A673 (cell line): Measurements from ENCODE around the gene SEPTIN10. TPM values are rescaled to one million over a fixed set of nuclear protein-coding genes. Genes with fewer than 3 reads are reported as not detected.

Experiments
- BruUV-seq: library from RNA; stranded (reverse); fragments of 400-500 nt; replicated peaks from 2 replicates; lab custom pipeline; 2021; lab: Mats Ljungman, UMichigan
- CTCF ChIA-PET: fragments of 300-600 bp; sonication (Branson Sonifier 250); formaldehyde crosslinking; loops from one replicate; lab custom pipeline; 2022; ENCODE audit warnings: antibody characterized with exemption; lab: Charles Lee
- POLR2A ChIA-PET: fragments of 300-600 bp; sonication (Branson Sonifier 250); formaldehyde crosslinking; loops from one replicate; lab custom pipeline; 2022; ENCODE audit warnings: antibody characterized with exemption; ENCODE audit not compliant: low non-redundant PET; lab: Charles Lee
- DNase-seq: peaks from one replicate; pipeline ENCODE4 v3.0.0-alpha.2; 2015; ENCODE audit warnings: low spot score
- H3K27ac ChIP-seq: fragments of 200-600 bp; sonication (generic); 2 replicates; pipeline ENCODE4 v1.5.1; 2016; ENCODE audit warnings: mixed run types, low read depth, mild to moderate bottlenecking, mixed read lengths, antibody characterized with exemption, low read length; ENCODE audit not compliant: poor library complexity, severe bottlenecking
- H3K27me3 ChIP-seq: fragments of 200-600 bp; sonication (generic); replicated peaks from 2 replicates; pipeline ENCODE4 v1.6.1; 2017; ENCODE audit warnings: mixed run types, low read depth, mild to moderate bottlenecking, mixed read lengths, antibody characterized with exemption, low read length; ENCODE audit not compliant: insufficient read depth, poor library complexity
- H3K36me3 ChIP-seq: fragments of 200-600 bp; sonication (generic); 2 replicates; pipeline ENCODE4 v1.6.1; 2016; ENCODE audit warnings: mixed run types, mild to moderate bottlenecking, mixed read lengths, antibody characterized with exemption, low read length; ENCODE audit not compliant: insufficient read depth, poor library complexity, severe bottlenecking
- H3K4me1 ChIP-seq: fragments of 200-600 bp; sonication (generic); 2 replicates; pipeline ENCODE4 v1.6.1; 2017; ENCODE audit warnings: mixed run types, mild to moderate bottlenecking, mixed read lengths, antibody characterized with exemption, low read length; ENCODE audit not compliant: insufficient read depth, poor library complexity, severe bottlenecking
- H3K4me3 ChIP-seq: fragments of 200-600 bp; sonication (generic); 2 replicates; pipeline ENCODE4 v1.5.1; 2016; ENCODE audit warnings: low read depth, mixed run types, mild to moderate bottlenecking, mixed read lengths, low read length; ENCODE audit not compliant: poor library complexity, severe bottlenecking
- H3K9me3 ChIP-seq: fragments of 200-600 bp; sonication (generic); 2 replicates; pipeline ENCODE4 v1.6.1; 2016; ENCODE audit warnings: mixed run types, low read depth, mild to moderate bottlenecking, mixed read lengths, antibody characterized with exemption, low read length; ENCODE audit not compliant: poor library complexity, severe bottlenecking
- CTCF ChIP-seq: fragments of 300-800, 200-600 bp; sonication (generic); conservative IDR thresholded peaks from 2 replicates; pipeline ENCODE4 v1.5.1; 2017; ENCODE audit warnings: low read depth, mild to moderate bottlenecking, antibody characterized with exemption, low read length, moderate library complexity, mixed read lengths
- EZH2 ChIP-seq: fragments of 200-600 bp; sonication (generic); IDR thresholded peaks from 2 replicates; pipeline ENCODE4 v1.6.1; 2017; ENCODE audit warnings: borderline replicate concordance, low read depth, mild to moderate bottlenecking, mixed read lengths, antibody characterized with exemption, low read length; ENCODE audit not compliant: poor library complexity, severe bottlenecking
- intact Hi-C: fragments of 100-400 bp; cut with micrococcal nuclease; formaldehyde crosslinking; loops from one replicate; pipeline ENCODE4 v1.10.0; 2022; ENCODE audit not compliant: unreplicated experiment
- total RNA-seq: library from RNA; stranded (reverse); gene quantifications from 2 replicates; pipeline ENCODE4 v1.2.3, GENCODE V29; 2021

Gene SEPTIN10
- total RNA-seq, 1 experiment from 2014 or later: 118 TPM

- no peak overlapping the region for H3K4me3 ChIP-seq
- DNase-seq: no peak
- no peak for TF ChIP-seq EZH2
- TF ChIP-seq CTCF: no peak
- no peaks in the 10 kb centered on the region for H3K36me3 ChIP-seq
- POLR2A ChIA-PET: no interaction called here
- BruUV-seq: no TSS peak
- no peaks in the 10 kb centered on the region for H3K4me1 ChIP-seq
- H3K9me3 ChIP-seq: no peaks in the 10 kb centered on the region
- intact Hi-C loops: no loop called here
- H3K27me3 ChIP-seq: no peaks in the 10 kb centered on the region
- H3K27ac ChIP-seq: no peak overlapping the region
- CTCF ChIA-PET: no interaction called here
These were observed 33.9 kb upstream of the SEPTIN10 start for GRCh38 chr2:109647636-109648035.

- H3K9me3 ChIP-seq: no peaks in the 10 kb centered on the region
- no peak overlapping the region for H3K27ac ChIP-seq
- ChIA-PET POLR2A (no interaction called here), CTCF (no interaction called here)
- DNase-seq: no peak
- TF ChIP-seq CTCF: no peak
- no peak for TF ChIP-seq EZH2
- no peaks in the 10 kb centered on the region for H3K27me3 ChIP-seq
- no peaks in the 10 kb centered on the region for H3K4me1 ChIP-seq
- no TSS peak for BruUV-seq
- no peaks in the 10 kb centered on the region for H3K36me3 ChIP-seq
- intact Hi-C loops: no loop called here
- H3K4me3 ChIP-seq: no peak overlapping the region
These were observed 33.2 kb upstream of the SEPTIN10 start for GRCh38 chr2:109646961-109647360.

GRCh38 chr2:109645412-109646184 lies 31.8 kb upstream of the SEPTIN10 start:
- Histone ChIP-seq H3K27me3 (no peaks in the 10 kb centered on the region), H3K27ac (no peak overlapping the region), H3K9me3 (no peaks in the 10 kb centered on the region), H3K4me3 (no peak overlapping the region), H3K4me1 (no peaks in the 10 kb centered on the region), H3K36me3 (no peaks in the 10 kb centered on the region)
- no peak for DNase-seq
- ChIA-PET POLR2A (no interaction called here), CTCF (no interaction called here)
- intact Hi-C loops: no loop called here
- no TSS peak for BruUV-seq
- TF ChIP-seq EZH2: no peak
- TF ChIP-seq CTCF: no peak
